ENCODE results near the gene PDGFD.

PDGFD gene

GRCh38 chr11:104075706-104076105, 88.2 kb downstream of the PDGFD start:
- ChIA-PET POLR2A (ENCODE audit: low non-redundant PET) (interaction anchor here (0.6 kb wide), 1 partner anchor 94 kb away, joined by 5 read pairs; no protein-coding TSS in a partner anchor), CTCF (interaction anchor here (0.6 kb wide), 1 partner anchor 1163 kb away, joined by 4 read pairs; no protein-coding TSS in a partner anchor)
- DNase-seq (ENCODE audit: low spot score), result no peak
- TF ChIP-seq CTCF (conservative IDR thresholded peaks at IDR 0.05; ENCODE audit: low read depth), result no peak
- no peak overlapping the region for H3K27ac ChIP-seq

GRCh38 chr11:104075091-104075490, 88.9 kb downstream of the PDGFD start:
- ChIA-PET POLR2A (ENCODE audit: low non-redundant PET) (no interaction called here), CTCF (no interaction called here)
- no peak for DNase-seq (ENCODE audit: low spot score)
- H3K27ac ChIP-seq, result no peak overlapping the region
- TF ChIP-seq CTCF (conservative IDR thresholded peaks at IDR 0.05; ENCODE audit: low read depth), result no peak

- ChIA-PET POLR2A (ENCODE audit: low non-redundant PET) (no interaction called here), CTCF (interaction anchor here (0.6 kb wide), 2 partner anchors 421 to 690 kb away, joined by 3 read pairs; no protein-coding TSS in a partner anchor)
- no peak overlapping the region for H3K27ac ChIP-seq
- no peak for TF ChIP-seq CTCF (conservative IDR thresholded peaks at IDR 0.05; ENCODE audit: low read depth)
- DNase-seq (ENCODE audit: low spot score), result peak; percentile 50
Observed at GRCh38 chr11:104073950-104074705, 89.8 kb downstream of the PDGFD start.

GRCh38 chr11:104067534-104067933, 96.4 kb downstream of the PDGFD start:
- H3K27ac ChIP-seq, result no peak overlapping the region
- no peak for TF ChIP-seq CTCF (conservative IDR thresholded peaks at IDR 0.05; ENCODE audit: low read depth)
- CTCF ChIA-PET, result no interaction called here
- no peak for DNase-seq (ENCODE audit: low spot score)
- POLR2A ChIA-PET (ENCODE audit: low non-redundant PET), result no interaction called here

GRCh38 chr11:104064034-104064630, 99.8 kb downstream of the PDGFD start:
- no peak for DNase-seq (ENCODE audit: low spot score)
- no peak for TF ChIP-seq CTCF (conservative IDR thresholded peaks at IDR 0.05; ENCODE audit: low read depth)
- ChIA-PET POLR2A (ENCODE audit: low non-redundant PET) (no interaction called here), CTCF (no interaction called here)
- no peak overlapping the region for H3K27ac ChIP-seq

- ChIA-PET POLR2A (ENCODE audit: low non-redundant PET) (no interaction called here), CTCF (no interaction called here)
- H3K27ac ChIP-seq, result no peak overlapping the region
- DNase-seq (ENCODE audit: low spot score), result no peak
- TF ChIP-seq CTCF (conservative IDR thresholded peaks at IDR 0.05; ENCODE audit: low read depth), result no peak
Observed at GRCh38 chr11:104061853-104062521, 102.0 kb downstream of the PDGFD start.
